ENCODE measurements around the gene KCNK13. TPM values are rescaled to one million over a fixed set of nuclear protein-coding genes. Genes with fewer than 3 reads are reported as not detected.
A peak's percentile ranks its signal among the peaks of the same experiment; 100 is the strongest.

The KCNK13 gene
- total and polyA plus RNA-seq, 8 donors: 0.08 to 0.97 (median 0.13) TPM; not detected in 2

GRCh38 chr14:90060312-90060964, 1.4 kb upstream of the KCNK13 start:
- Histone ChIP-seq H3K27ac (no peak overlapping the region), H3K27me3 (peaks cover 0 to 10% (median 4%) of the 10 kb centered on the region in 4 donors), H3K4me3 (peak overlapping the region; percentile 14 to 56 (median 42)), H3K4me1 (peaks cover 0 to 12% (median 8%) of the 10 kb centered on the region in 3 donors), H3K9me3 (no peaks in the 10 kb centered on the region), H3K36me3 (no peaks in the 10 kb centered on the region)
- WGBS, 2 donors: 0 to 1% methylated on average over 74 to 80 of the region's 80 CpGs
- FAIRE-seq (no peak), ATAC-seq (peak; percentile 75 to 89 (median 87)), DNase-seq (peak; percentile 14 to 81 (median 36))
- intact Hi-C loops (cut with DNase I): no loop called here
- TF ChIP-seq CTCF (IDR thresholded peaks at IDR 0.05): peak in 2 of 4 donors; percentile 24 to 26

GRCh38 chr14:90060965-90061684, 669 bp upstream of the KCNK13 start:
- TF ChIP-seq CTCF (IDR thresholded peaks at IDR 0.05): no peak
- H3K4me1 ChIP-seq: peaks cover 0 to 12% (median 8%) of the 10 kb centered on the region in 3 donors
- peak overlapping the region; percentile 14 to 56 (median 42) for H3K4me3 ChIP-seq
- no peak for FAIRE-seq
- peaks cover 0 to 10% (median 4%) of the 10 kb centered on the region in 4 donors for H3K27me3 ChIP-seq
- peak in 2 of 6 donors; percentile 64 to 70 for DNase-seq
- ATAC-seq: peak in 3 of 4 donors; percentile 7 to 17 (median 7)
- no peaks in the 10 kb centered on the region for H3K36me3 ChIP-seq
- H3K27ac ChIP-seq: no peak overlapping the region
- intact Hi-C loops (cut with DNase I): no loop called here
- WGBS, 2 donors: 2 to 3% methylated on average over 52 to 60 of the region's 60 CpGs
- no peaks in the 10 kb centered on the region for H3K9me3 ChIP-seq

GRCh38 chr14:90062127-90062794, 467 bp downstream of the KCNK13 start:
- no peak for FAIRE-seq
- DNase-seq: peak in 5 of 6 donors; percentile 9 to 72 (median 23)
- intact Hi-C loops (cut with DNase I): no loop called here
- Histone ChIP-seq H3K27ac (no peak overlapping the region), H3K27me3 (peaks cover 0 to 8% (median 4%) of the 10 kb centered on the region in 4 donors), H3K36me3 (no peaks in the 10 kb centered on the region), H3K4me3 (peak overlapping the region in 3 of 4 donors; percentile 12 to 56 (median 34)), H3K4me1 (peaks cover 0 to 12% (median 8%) of the 10 kb centered on the region in 3 donors), H3K9me3 (no peaks in the 10 kb centered on the region)
- TF ChIP-seq CTCF (IDR thresholded peaks at IDR 0.05): no peak
- WGBS, 2 donors: 1 to 2% methylated on average over 35 to 63 of the region's 63 CpGs
- peak in 3 of 4 donors; percentile 51 to 64 (median 57) for ATAC-seq

- DNase-seq: no peak
- no peak for FAIRE-seq
- TF ChIP-seq CTCF (IDR thresholded peaks at IDR 0.05): no peak
- ATAC-seq: no peak
- intact Hi-C loops (cut with DNase I): no loop called here
- peaks cover 0 to 8% (median 3%) of the 10 kb centered on the region in 4 donors for H3K27me3 ChIP-seq
- H3K4me3 ChIP-seq: peak overlapping the region in 2 of 4 donors; percentile 12 to 56
- 27 to 28% methylated on average over 11 of the region's 11 CpGs for WGBS, 2 donors
- no peaks in the 10 kb centered on the region for H3K9me3 ChIP-seq
- H3K27ac ChIP-seq: no peak overlapping the region
- H3K4me1 ChIP-seq: peaks cover 0 to 12% (median 8%) of the 10 kb centered on the region in 3 donors
- H3K36me3 ChIP-seq: no peaks in the 10 kb centered on the region
Observed at GRCh38 chr14:90062822-90063539, 1.2 kb downstream of the KCNK13 start.

All from pancreas (tissue), 10 donors.